DND-41 (cell line): ENCODE measurements around the gene TTYH1.

ENCODE experiments used
- ATAC-seq: fragments of 200-7000 bp; cut with Tn5 transposase; 3 replicates; pipeline ENCODE4 v1.9.1; 2021; ENCODE audit warnings: low read depth; ENCODE audit not compliant: insufficient read depth
- DNase-seq: peaks from one replicate; pipeline ENCODE4 v3.0.0-alpha.2; 2020
- H2AFZ ChIP-seq: 2 replicates; pipeline ENCODE4 v1.6.0; 2012; ENCODE audit warnings: low read depth, low read length
- H3K27ac ChIP-seq: 2 replicates; pipeline ENCODE4 v1.5.1; 2012; ENCODE audit warnings: low read length, inconsistent platforms
- H3K27me3 ChIP-seq: fragments of 200-600 bp; sonication (generic); 2 replicates; pipeline ENCODE4 v1.6.0; 2012; ENCODE audit warnings: low read length, mild to moderate bottlenecking, inconsistent platforms; ENCODE audit not compliant: insufficient read depth, poor library complexity
- H3K36me3 ChIP-seq: 2 replicates; pipeline ENCODE4 v1.5.1; 2012; ENCODE audit warnings: low read length, inconsistent platforms; ENCODE audit not compliant: insufficient read depth
- H3K4me1 ChIP-seq: 2 replicates; pipeline ENCODE4 v1.5.1; 2012; ENCODE audit warnings: mild to moderate bottlenecking, low read length; ENCODE audit not compliant: insufficient read depth
- H3K4me2 ChIP-seq: 2 replicates; pipeline ENCODE4 v1.6.0; 2012; ENCODE audit warnings: mild to moderate bottlenecking, moderate library complexity, low read length, inconsistent platforms; ENCODE audit not compliant: insufficient read depth
- H3K4me3 ChIP-seq, 2 experiments: fragments of 200-600 bp in 1 of 2; shearing (Covaris generic) in 1 of 2; 2 replicates each; pipeline ENCODE4 v1.5.1; 2012 to 2016; ENCODE audit warnings: inconsistent platforms in 2 of 2, low read length in 2 of 2, mild to moderate bottlenecking in 2 of 2, low read depth in 1 of 2, moderate library complexity in 1 of 2
- H3K79me2 ChIP-seq: 2 replicates; pipeline ENCODE4 v1.6.0; 2012; ENCODE audit warnings: low read length, inconsistent platforms; ENCODE audit not compliant: insufficient read depth
- H3K9ac ChIP-seq: 2 replicates; pipeline ENCODE4 v1.6.0; 2012; ENCODE audit warnings: low read depth, mild to moderate bottlenecking, inconsistent platforms, low read length, moderate library complexity
- H3K9me3 ChIP-seq: 2 replicates; pipeline ENCODE4 v1.5.1; 2012; ENCODE audit warnings: low read length, moderate library complexity, mild to moderate bottlenecking, inconsistent platforms; ENCODE audit not compliant: insufficient read depth, severe bottlenecking
- H4K20me1 ChIP-seq: 2 replicates; pipeline ENCODE4 v1.6.0; 2012; ENCODE audit warnings: low read length; ENCODE audit not compliant: insufficient read depth
- CTCF ChIP-seq: IDR thresholded peaks from 2 replicates; pipeline ENCODE4 v1.5.1; 2012; ENCODE audit warnings: borderline replicate concordance, low read length, moderate library complexity, mild to moderate bottlenecking; ENCODE audit not compliant: poor library complexity, severe bottlenecking; ENCODE audit errors: extremely low read depth
- EZH2 ChIP-seq: IDR thresholded peaks from 3 replicates; pipeline ENCODE4 v1.6.1; 2012; ENCODE audit warnings: borderline replicate concordance, low read depth, mild to moderate bottlenecking, moderate library complexity, low read length, inconsistent platforms; ENCODE audit not compliant: severe bottlenecking

TTYH1 gene

GRCh38 chr19:54434873-54435214, 19.6 kb downstream of the TTYH1 start:
- Histone ChIP-seq H4K20me1 (peaks cover 37% of the 10 kb centered on the region), H2AFZ (no peak overlapping the region), H3K9me3 (no peaks in the 10 kb centered on the region), H3K27me3 (no peaks in the 10 kb centered on the region), H3K4me3 (no peak overlapping the region), H3K4me1 (peaks cover 11% of the 10 kb centered on the region), H3K4me2 (no peak overlapping the region), H3K79me2 (no peaks in the 10 kb centered on the region; the same call in 1 of the 2 replicates), H3K27ac (no peak overlapping the region), H3K36me3 (peaks cover 4% of the 10 kb centered on the region), H3K9ac (no peak overlapping the region)
- ATAC-seq (no peak), DNase-seq (no peak)
- no peak for TF ChIP-seq EZH2
- TF ChIP-seq CTCF: no peak

GRCh38 chr19:54435551-54436016, 20.3 kb downstream of the TTYH1 start:
- TF ChIP-seq EZH2 (no peak), CTCF (no peak)
- Histone ChIP-seq H3K79me2 (no peaks in the 10 kb centered on the region; the same call in 1 of the 2 replicates), H4K20me1 (peaks cover 33% of the 10 kb centered on the region), H3K36me3 (peaks cover 4% of the 10 kb centered on the region), H3K9me3 (no peaks in the 10 kb centered on the region), H2AFZ (no peak overlapping the region), H3K27me3 (no peaks in the 10 kb centered on the region), H3K4me3 (no peak overlapping the region), H3K9ac (no peak overlapping the region), H3K4me1 (peaks cover 10% of the 10 kb centered on the region), H3K27ac (no peak overlapping the region), H3K4me2 (no peak overlapping the region)
- no peak for DNase-seq
- no peak for ATAC-seq

- H3K36me3 ChIP-seq: peaks cover 4% of the 10 kb centered on the region
- H3K4me3 ChIP-seq: no peak overlapping the region
- H4K20me1 ChIP-seq: peaks cover 33% of the 10 kb centered on the region
- TF ChIP-seq EZH2: no peak
- no peak for TF ChIP-seq CTCF
- H3K79me2 ChIP-seq: no peaks in the 10 kb centered on the region; the same call in 1 of the 2 replicates
- peaks cover 5% of the 10 kb centered on the region for H3K4me1 ChIP-seq
- no peaks in the 10 kb centered on the region for H3K27me3 ChIP-seq
- H3K4me2 ChIP-seq: no peak overlapping the region
- ATAC-seq: no peak
- H2AFZ ChIP-seq: no peak overlapping the region
- no peak overlapping the region for H3K9ac ChIP-seq
- no peaks in the 10 kb centered on the region for H3K9me3 ChIP-seq
- DNase-seq: no peak
- no peak overlapping the region for H3K27ac ChIP-seq
Observed at GRCh38 chr19:54436031-54436523, 20.8 kb downstream of the TTYH1 start.
